Ovary (tissue), 9 donors: ENCODE measurements around the gene SFSWAP. TPM values are rescaled to one million over a fixed set of nuclear protein-coding genes. Genes with fewer than 3 reads are reported as not detected.
"Not testable (repeated sequence)": the region's sequence is repeated elsewhere in the genome, so short reads cannot be mapped to it uniquely, and the experiment has no call there.

Experiments used
- DNase-seq, 5 donors: peaks; one replicate each; pipeline ENCODE4 v3.0.0-alpha.2; 2019 to 2020
- H3K27ac ChIP-seq, 2 donors: fragments of 200-600 bp; one replicate each; pipeline versions ENCODE4 v1.5.1 to v1.8.0; 2019 to 2022
- H3K27me3 ChIP-seq: fragments of 200-600 bp; one replicate; pipeline ENCODE4 v1.8.0; 2022
- H3K36me3 ChIP-seq: fragments of 200-600 bp; sonication (generic); one replicate; pipeline ENCODE4 v1.5.1; 2019
- H3K4me1 ChIP-seq: one replicate; pipeline ENCODE4 v1.8.1; 2013; ENCODE audit warnings: mild to moderate bottlenecking, moderate library complexity; ENCODE audit not compliant: insufficient read depth
- H3K4me3 ChIP-seq: fragments of 200-600 bp; sonication (generic); one replicate; pipeline ENCODE4 v1.5.1; 2017
- H3K9me3 ChIP-seq, 2 donors: fragments of 200-600 bp in 1 of 2; sonication (generic) in 1 of 2; one replicate each; pipeline versions ENCODE4 v1.5.1 to v1.8.1; 2013 to 2019; ENCODE audit warnings: mild to moderate bottlenecking in 1 of 2, moderate library complexity in 1 of 2
- CTCF ChIP-seq, 3 donors: fragments of 450-650 bp in 2 of 3; fragments of 200-600 bp in 1 of 3; IDR thresholded peaks; one replicate each; pipeline versions ENCODE4 v1.5.1 to v1.8.0; 2016 to 2022; ENCODE audit warnings: antibody characterized with exemption in 3 of 3, mild to moderate bottlenecking in 1 of 3
- EP300 ChIP-seq: sonication (generic); formaldehyde crosslinking; IDR thresholded peaks from one replicate; pipeline ENCODE4 v1.6.1; 2017; ENCODE audit warnings: antibody characterized with exemption
- POLR2A ChIP-seq: fragments of 450-650 bp; IDR thresholded peaks from one replicate; pipeline ENCODE4 v1.6.1; 2017; ENCODE audit warnings: antibody characterized with exemption, mild to moderate bottlenecking, moderate library complexity
- WGBS, 3 donors: extraction: QIAGEN DNeasy Blood & Tissue Kit in 1 of 3; methylation state at CpG; one replicate each; pipeline versions ENCODE4 v1.1.5 to v1.1.7; 2013 to 2017; 5-methylcytosine and 5-hydroxymethylcytosine counted together
- intact Hi-C, 4 donors: fragments of 100-400 bp; cut with DNase I; formaldehyde crosslinking; loops; one replicate each; pipeline versions ENCODE4 v1.11.0 to v1.15.1; 2022 to 2023
- polyA plus RNA-seq, 2 donors: library from polyadenylated mRNA; stranded (reverse); fragments of 200-250 nt in 1 of 2; fragments of 350-450 nt in 1 of 2; fragmentation: Illumina TruSeq in 1 of 2; extraction: RNeasy Lipid Tissue Mini Kit (QIAGEN cat#74804) in 1 of 2; gene quantifications; one replicate each; pipeline ENCODE4 v1.2.3, GENCODE V29; 2013 to 2014
- total RNA-seq, 7 donors: library from RNA; depleted of rRNA in 2 of 7; stranded (reverse); fragments of >200 nt in 2 of 7; fragmentation: NEBNext Ultra II Directional in 3 of 7; extraction: Animal tissue kit (Norgen Biotek cat#: 25700) in 3 of 7; gene quantifications; one replicate each; pipeline versions ENCODE4 v1.1.0 to v1.2.4, GENCODE V29; 2016 to 2023
- donor health status: DM: no; HTN: no; CAD: no; lungs with moderate emphysema.
- donor health status: DM: no; HTN: no; CAD: no.
- donor health status: Bipolar disorder and iron deficiency.
- donor health status: DM: yes; HTN: yes; CAD: no.
- donor health status: DM: no; HTN: no; CAD: no.
- donor health status: DM: yes; HTN: yes; CAD: no.

SFSWAP gene
- total and polyA plus RNA-seq, 9 donors: 27.6 to 54.4 (median 42.5) TPM

- intact Hi-C loops: no loop called here
- Histone ChIP-seq H3K4me1 (no peaks in the 10 kb centered on the region), H3K4me3 (no peak overlapping the region), H3K36me3 (no peaks in the 10 kb centered on the region), H3K9me3 (peaks cover 0 to 3% of the 10 kb centered on the region in 2 donors), H3K27ac (no peak overlapping the region), H3K27me3 (no peaks in the 10 kb centered on the region)
- WGBS, 3 donors: 80 to 93% (median 86%) methylated on average over 5 to 12 of the region's 14 CpGs
- DNase-seq: no peak
- no peak for TF ChIP-seq POLR2A
- TF ChIP-seq EP300: no peak
- no peak for TF ChIP-seq CTCF (IDR thresholded peaks at IDR 0.05)
Observed at GRCh38 chr12:131701705-131702572, 9.0 kb upstream of the SFSWAP start.

GRCh38 chr12:131702573-131702877, 8.4 kb upstream of the SFSWAP start:
- intact Hi-C loops: no loop called here
- Histone ChIP-seq H3K4me3 (no peak overlapping the region), H3K4me1 (no peaks in the 10 kb centered on the region), H3K27me3 (no peaks in the 10 kb centered on the region), H3K27ac (no peak overlapping the region), H3K9me3 (peaks cover 0 to 3% of the 10 kb centered on the region in 2 donors), H3K36me3 (no peaks in the 10 kb centered on the region)
- WGBS, 3 donors: 81 to 97% (median 89%) methylated on average over 3 of the region's 3 CpGs
- no peak for DNase-seq
- TF ChIP-seq CTCF (IDR thresholded peaks at IDR 0.05) (no peak), POLR2A (no peak), EP300 (no peak)

GRCh38 chr12:131703161-131703560, 7.7 kb upstream of the SFSWAP start:
- Histone ChIP-seq H3K27me3 (no peaks in the 10 kb centered on the region), H3K27ac (no peak overlapping the region), H3K9me3 (peaks cover 0 to 3% of the 10 kb centered on the region in 2 donors), H3K36me3 (no peaks in the 10 kb centered on the region), H3K4me1 (no peaks in the 10 kb centered on the region), H3K4me3 (no peak overlapping the region)
- intact Hi-C loops: no loop called here
- no peak for DNase-seq
- no peak for TF ChIP-seq POLR2A
- no peak for TF ChIP-seq EP300
- TF ChIP-seq CTCF (IDR thresholded peaks at IDR 0.05): no peak

GRCh38 chr12:131704509-131704908, 6.4 kb upstream of the SFSWAP start:
- Histone ChIP-seq H3K9me3 (peaks cover 0 to 3% of the 10 kb centered on the region in 2 donors), H3K4me1 (no peaks in the 10 kb centered on the region), H3K4me3 (no peak overlapping the region), H3K27me3 (no peaks in the 10 kb centered on the region), H3K27ac (no peak overlapping the region), H3K36me3 (no peaks in the 10 kb centered on the region)
- 76 to 95% (median 84%) methylated on average over 2 of the region's 2 CpGs for WGBS, 3 donors
- intact Hi-C loops: no loop called here
- no peak for TF ChIP-seq EP300
- no peak for TF ChIP-seq CTCF (IDR thresholded peaks at IDR 0.05)
- TF ChIP-seq POLR2A: no peak
- DNase-seq: no peak

- intact Hi-C loops, H3K4me3 ChIP-seq, DNase-seq, H3K4me1 ChIP-seq, H3K27ac ChIP-seq, H3K27me3 ChIP-seq, H3K9me3 ChIP-seq, H3K36me3 ChIP-seq: not testable (repeated sequence)
- 83 to 85% (median 84%) methylated on average over 4 of the region's 4 CpGs for WGBS, 3 donors
Observed at GRCh38 chr12:131706709-131707108, 4.2 kb upstream of the SFSWAP start.
